Choroid plexus epithelial cell (primary cell): ENCODE data around the gene KRT4.

ENCODE experiments used
- DNase-seq: peaks from one replicate; pipeline ENCODE4 v3.0.0-alpha.2; 2010; ENCODE audit warnings: low read depth
- H3K4me3 ChIP-seq: 2 replicates; pipeline ENCODE4 v1.5.1; 2011; ENCODE audit warnings: low read depth, mild to moderate bottlenecking, control low read depth, low read length, moderate library complexity
- CTCF ChIP-seq: conservative IDR thresholded peaks from 2 replicates; pipeline ENCODE4 v1.5.1; 2011; ENCODE audit warnings: low read depth, mild to moderate bottlenecking, control low read depth, inconsistent platforms, low read length, moderate library complexity

Gene KRT4

GRCh38 chr12:52812073-52812400 lies 1.9 kb downstream of the KRT4 start:
- DNase-seq = no peak
- H3K4me3 ChIP-seq = no peak overlapping the region
- no peak for TF ChIP-seq CTCF

- TF ChIP-seq CTCF = no peak
- DNase-seq = no peak
- no peak overlapping the region for H3K4me3 ChIP-seq
These were observed 2.5 kb downstream of the KRT4 start for GRCh38 chr12:52811191-52812072.

GRCh38 chr12:52810554-52810953 lies 3.4 kb downstream of the KRT4 start:
- no peak for DNase-seq
- no peak overlapping the region for H3K4me3 ChIP-seq
- TF ChIP-seq CTCF = no peak

- no peak for DNase-seq
- H3K4me3 ChIP-seq = no peak overlapping the region
- no peak for TF ChIP-seq CTCF
These were observed 4.8 kb downstream of the KRT4 start for GRCh38 chr12:52809166-52809565.

GRCh38 chr12:52808573-52809160 lies 5.2 kb downstream of the KRT4 start:
- DNase-seq = no peak
- TF ChIP-seq CTCF = no peak
- no peak overlapping the region for H3K4me3 ChIP-seq

- TF ChIP-seq CTCF = no peak
- DNase-seq = no peak
- H3K4me3 ChIP-seq = no peak overlapping the region
These were observed 6.1 kb downstream of the KRT4 start for GRCh38 chr12:52807544-52808470.
